Heart right ventricle (tissue), 16 donors: ENCODE results near the gene GBGT1. TPM values are rescaled to one million over a fixed set of nuclear protein-coding genes. Genes with fewer than 3 reads are reported as not detected.

Experiments
- ATAC-seq, 8 donors: fragments of 200-7000 bp; cut with Tn5 transposase; one replicate each; pipeline ENCODE4 v1.9.1; 2020; ENCODE audit warnings: mild to moderate bottlenecking in 8 of 8, moderate library complexity in 8 of 8, moderate number of reproducible peaks in 1 of 8
- DNase-seq, 2 donors: peaks; one replicate each; pipeline ENCODE4 v3.0.0-alpha.2; 2020
- H3K27ac ChIP-seq, 10 donors: fragments of 200-600 bp; sonication (generic) in 2 of 10; one replicate each; pipeline versions ENCODE4 v1.5.0 to v1.8.0; 2020 to 2022; ENCODE audit warnings: mild to moderate bottlenecking in 3 of 10
- H3K27me3 ChIP-seq, 7 donors: fragments of 200-600 bp; one replicate each; pipeline ENCODE4 v1.8.0; 2021 to 2022; ENCODE audit warnings: mild to moderate bottlenecking in 2 of 7
- H3K36me3 ChIP-seq, 9 donors: fragments of 200-600 bp; sonication (generic) in 1 of 9; one replicate each; pipeline versions ENCODE4 v1.5.0 to v1.8.0; 2020 to 2022; ENCODE audit warnings: mild to moderate bottlenecking in 2 of 9
- H3K4me1 ChIP-seq, 9 donors: fragments of 200-600 bp; sonication (generic) in 1 of 9; one replicate each; pipeline versions ENCODE4 v1.5.0 to v1.8.0; 2020 to 2022; ENCODE audit warnings: mild to moderate bottlenecking in 4 of 9
- H3K4me3 ChIP-seq, 10 donors: fragments of 200-600 bp; sonication (generic) in 2 of 10; one replicate each; pipeline versions ENCODE4 v1.5.0 to v1.8.0; 2020 to 2022; ENCODE audit warnings: mild to moderate bottlenecking in 7 of 10, moderate library complexity in 2 of 10
- H3K9me3 ChIP-seq, 11 donors: fragments of 200-600 bp in 10 of 11; sonication (generic) in 2 of 11; one replicate each; pipeline versions ENCODE4 v1.5.0 to v1.8.0; 2013 to 2022; ENCODE audit warnings: mild to moderate bottlenecking in 2 of 11, control low read depth in 1 of 11, moderate library complexity in 1 of 11
- CTCF ChIP-seq, 9 donors: fragments of 200-600 bp; sonication (generic) in 2 of 9; IDR thresholded peaks; one replicate each; pipeline versions ENCODE4 v1.5.0 to v1.8.0; 2021 to 2022; ENCODE audit warnings: antibody characterized with exemption in 9 of 9, mild to moderate bottlenecking in 5 of 9, moderate library complexity in 1 of 9
- WGBS, 2 donors: extraction: QIAGEN DNeasy Blood & Tissue Kit; methylation state at CpG; one replicate each; pipeline ENCODE4 v1.1.7; 2013; ENCODE audit warnings: inconsistent platforms in 1 of 2; 5-methylcytosine and 5-hydroxymethylcytosine counted together
- intact Hi-C, 10 donors: fragments of 100-400 bp; cut with DNase I; formaldehyde crosslinking; loops; one replicate each; pipeline versions ENCODE4 v1.11.1 to v1.14.2; 2022
- polyA plus RNA-seq, 2 donors: library from polyadenylated mRNA; stranded (reverse); fragments of 200-250 nt; gene quantifications; one replicate each; pipeline ENCODE4 v1.2.3, GENCODE V29; 2013
- total RNA-seq, 10 donors: library from RNA; stranded (reverse); fragmentation: NEBNext Ultra II Directional in 3 of 10; extraction: Animal tissue kit (Norgen Biotek cat#: 25700) in 3 of 10; gene quantifications; one replicate each; pipeline versions ENCODE4 v1.2.1 to v1.2.4, GENCODE V29; 2021 to 2023
- donor health status: Arrhythmogenic right ventricular cardiomyopathy.
- donor health status: ischemic (EF 13 %, LVEDD 7.1; RV severe dilation, severe dysfunction).
- donor health status: healthy with polysubstance abuse.
- donor health status: DM: no; HTN: yes; CAD: no.
- donor health status: DM: no; HTN: no; CAD: no.
- donor health status: ischemic (EF 25% LVEDD 6.9; RV normal size, moderate dysfunction).
- donor health status: ischemic (EF 25% LVEDD 5.7; RV mildly dilated, moderate dysfunction).
- donor health status: healthy.
- donor health status: DM: yes; HTN: yes; CAD: no.
- donor health status: Ischemic cardiomyopathy.
- donor health status: ischemic (EF 35%, LVEDD 5.7; RV mildly dilated, moderate dysfunction).
- donor health status: nonischemic (EF 11% LVEDD 7.7; RV severe dilation, severe dysfunction).
- donor health status: DM: yes; HTN: yes; CAD: no.
- donor health status: PGD.
- donor health status: ischemic (EF 29% LVEDD 5.4; RV normal size, mild dysfunction).
- donor health status: nonischemic (EF 23%, LVEDD 6.1; RV moderate dilation, normal function).

The GBGT1 gene
- total and polyA plus RNA-seq, 12 donors, result 2.5 to 14.7 (median 6.6) TPM

GRCh38 chr9:133144142-133144903 is 19.4 kb downstream of the GBGT1 start:
- WGBS, 2 donors, result 6% methylated on average over 52 of the region's 52 CpGs
- H3K36me3 ChIP-seq, result no peaks in the 10 kb centered on the region
- TF ChIP-seq CTCF (IDR thresholded peaks at IDR 0.05), result peak; percentile 90 to 100 (median 99)
- no peaks in the 10 kb centered on the region for H3K27me3 ChIP-seq
- peak overlapping the region in 9 of 10 donors; percentile 17 to 50 (median 48) for H3K4me3 ChIP-seq
- intact Hi-C loops, result loop anchor here in 6 of 10 donors (1.0 to 10.0 kb wide), 4 partner anchors 41 to 110 kb away; partner anchors contain the start of gene GTF3C5 (in 1 of the 6)
- H3K9me3 ChIP-seq, result no peaks in the 10 kb centered on the region
- DNase-seq (peak; percentile 70 to 83), ATAC-seq (peak; percentile 30 to 58 (median 52))
- H3K4me1 ChIP-seq, result peaks cover 19 to 75% (median 64%) of the 10 kb centered on the region in 9 donors
- H3K27ac ChIP-seq, result peak overlapping the region in 9 of 10 donors; percentile 9 to 81 (median 56)

GRCh38 chr9:133143639-133144141 is 20.0 kb downstream of the GBGT1 start:
- H3K27me3 ChIP-seq, result no peaks in the 10 kb centered on the region
- no peaks in the 10 kb centered on the region for H3K36me3 ChIP-seq
- TF ChIP-seq CTCF (IDR thresholded peaks at IDR 0.05), result no peak
- no peaks in the 10 kb centered on the region for H3K9me3 ChIP-seq
- H3K4me3 ChIP-seq, result peak overlapping the region in 7 of 10 donors; percentile 28 to 50 (median 49)
- ATAC-seq (no peak), DNase-seq (no peak)
- H3K27ac ChIP-seq, result peak overlapping the region in 9 of 10 donors; percentile 9 to 81 (median 56)
- peaks cover 19 to 76% (median 64%) of the 10 kb centered on the region in 9 donors for H3K4me1 ChIP-seq
- 87 to 89% methylated on average over 13 of the region's 13 CpGs for WGBS, 2 donors
- intact Hi-C loops, result loop anchor here in 6 of 10 donors (1.0 to 10.0 kb wide), 5 partner anchors 23 to 109 kb away; partner anchors contain the start of genes GTF3C5 (in 1 of the 6) and RALGDS (in 1 of the 6)

- DNase-seq (no peak), ATAC-seq (no peak)
- WGBS, 2 donors, result 72 to 75% methylated on average over 18 of the region's 18 CpGs
- no peak for TF ChIP-seq CTCF (IDR thresholded peaks at IDR 0.05)
- Histone ChIP-seq H3K27me3 (no peaks in the 10 kb centered on the region), H3K9me3 (no peaks in the 10 kb centered on the region), H3K27ac (peak overlapping the region in 8 of 10 donors; percentile 25 to 74 (median 36)), H3K4me3 (no peak overlapping the region), H3K4me1 (peaks cover 14 to 76% (median 63%) of the 10 kb centered on the region in 9 donors), H3K36me3 (no peaks in the 10 kb centered on the region)
- intact Hi-C loops, result loop anchor here in 3 of 10 donors (2.0 to 10.0 kb wide), 3 partner anchors 22 to 108 kb away; partner anchors contain the start of genes GTF3C5 (in 1 of the 3) and RALGDS (in 1 of the 3)
Measured at GRCh38 chr9:133142684-133143622, 20.8 kb downstream of the GBGT1 start.
